Hematopoietic multipotent progenitor cell (in vitro differentiated cells): Measurements from ENCODE around the gene HES4. TPM values are rescaled to one million over a fixed set of nuclear protein-coding genes. Genes with fewer than 3 reads are reported as not detected.
"Not testable (repeated sequence)": the region's sequence is repeated elsewhere in the genome, so short reads cannot be mapped to it uniquely, and the experiment has no call there.

Source experiments
- DNase-seq, 3 donors: peaks; one replicate each; pipeline ENCODE4 v3.0.0-alpha.2; 2011 to 2015; ENCODE audit warnings: low read depth in 2 of 3, low spot score in 2 of 3
- total RNA-seq: library from RNA; depleted of rRNA; stranded (reverse); fragments of >200 nt; gene quantifications from one replicate; pipeline ENCODE4 v1.2.3, GENCODE V29; 2012

Gene HES4
- total RNA-seq, 1 donor = 4.8 TPM

GRCh38 chr1:1000357-1001056 lies 610 bp upstream of the HES4 start:
- DNase-seq = peak; percentile 73 to 82 (median 74)

GRCh38 chr1:998995-999724 lies 737 bp downstream of the HES4 start:
- DNase-seq = peak in 1 of 3 donors; percentile 50

DNA sequence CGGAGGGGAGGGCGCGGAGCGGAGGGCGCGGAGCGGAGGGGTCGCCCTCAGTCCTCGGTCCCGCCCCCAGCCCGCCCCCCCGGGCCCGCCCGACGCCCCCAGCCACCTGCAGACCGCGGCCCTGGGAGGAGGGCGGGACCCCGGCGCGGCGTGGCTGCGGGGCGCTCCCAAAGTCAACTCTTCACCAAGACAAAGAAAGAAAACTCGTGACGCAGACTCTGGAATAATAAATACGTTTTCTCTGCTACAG lies 1.2 kb downstream of the HES4 start:
- no peak for DNase-seq

GRCh38 chr1:997993-998744 lies 1.7 kb downstream of the HES4 start:
- DNase-seq = no peak

DNA sequence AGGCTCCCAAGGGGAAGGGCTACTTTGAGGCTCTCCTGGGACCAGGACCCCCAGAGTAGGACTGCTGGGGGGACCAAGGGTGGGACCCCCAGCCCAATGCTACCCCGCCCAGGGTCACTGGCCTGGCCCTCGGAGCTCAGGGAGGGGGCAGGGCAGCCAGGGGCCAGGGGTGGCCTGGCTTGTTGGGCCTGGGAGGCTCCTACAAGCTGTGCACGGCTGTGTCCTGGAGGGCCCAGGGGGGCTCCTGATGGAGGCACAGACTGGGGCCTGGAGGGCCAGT lies 2.2 kb downstream of the HES4 start:
- no peak for DNase-seq

- no peak for DNase-seq
Measured at GRCh38 chr1:996851-997712, 2.8 kb downstream of the HES4 start.

DNA sequence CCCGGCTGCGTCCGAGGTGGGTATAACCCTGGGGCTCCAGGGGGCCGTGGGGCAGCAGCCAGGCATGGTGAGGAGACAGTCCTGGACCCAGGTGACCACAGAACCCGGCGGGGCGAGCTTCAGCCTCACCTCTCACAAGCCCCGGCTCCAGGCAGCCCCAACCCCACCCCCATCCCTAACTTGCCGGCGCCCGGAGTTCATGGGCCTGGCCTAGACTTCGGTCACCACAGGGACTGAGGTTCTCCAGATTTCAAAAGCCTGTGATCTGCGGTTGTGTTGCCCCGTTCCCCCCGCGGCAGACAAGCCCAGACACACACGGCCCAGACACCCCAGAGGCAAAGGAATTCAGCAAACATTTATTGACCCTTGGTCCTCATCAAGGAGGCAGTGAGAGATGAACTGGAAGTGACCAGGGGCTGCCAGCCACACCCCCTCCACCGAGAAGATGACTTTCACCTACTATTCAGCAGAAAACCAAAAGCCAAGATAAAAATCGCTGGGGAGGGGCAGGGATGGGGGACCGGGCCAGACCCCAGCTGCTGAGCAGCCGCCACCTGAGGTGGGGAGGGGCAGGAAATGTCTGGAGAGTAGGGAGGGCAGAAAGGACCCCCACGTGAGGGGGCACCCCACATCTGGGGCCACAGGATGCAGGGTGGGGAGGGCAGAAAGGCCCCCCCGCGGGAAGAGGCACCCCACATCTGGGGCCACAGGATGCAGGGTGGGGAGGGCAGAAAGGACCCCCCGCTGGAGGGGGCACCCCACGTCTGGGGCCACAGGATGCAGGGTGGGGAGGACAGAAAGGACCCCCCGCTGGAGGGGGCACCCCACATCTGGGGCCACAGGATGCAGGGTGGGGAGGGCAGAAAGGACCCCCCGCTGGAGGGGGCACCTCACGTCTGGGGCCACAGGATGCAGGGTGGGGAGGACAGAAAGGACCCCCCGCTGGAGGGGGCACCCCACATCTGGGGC lies 3.9 kb downstream of the HES4 start:
- DNase-seq = peak in 1 of 3 donors; percentile 42

DNA sequence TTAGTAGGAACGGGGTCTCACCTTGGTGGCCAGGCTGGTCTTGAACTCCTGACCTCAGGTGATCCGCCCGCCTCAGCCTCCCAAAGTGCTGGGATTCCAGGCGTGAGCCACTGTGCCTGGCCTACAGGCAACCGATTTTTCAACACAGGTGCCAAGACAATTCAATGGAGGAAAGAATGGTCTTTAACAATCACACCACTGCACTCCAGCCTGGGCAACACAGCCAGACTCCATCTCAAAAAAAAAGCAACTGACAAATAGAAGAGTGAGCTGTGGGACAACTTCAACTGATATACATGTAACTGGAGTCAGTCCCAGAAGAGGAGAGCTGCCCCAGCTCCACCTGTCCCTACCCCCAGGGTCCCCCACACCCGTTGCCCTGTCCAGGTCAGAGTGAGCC lies 5.4 kb downstream of the HES4 start:
- not testable (repeated sequence) for DNase-seq

DNA sequence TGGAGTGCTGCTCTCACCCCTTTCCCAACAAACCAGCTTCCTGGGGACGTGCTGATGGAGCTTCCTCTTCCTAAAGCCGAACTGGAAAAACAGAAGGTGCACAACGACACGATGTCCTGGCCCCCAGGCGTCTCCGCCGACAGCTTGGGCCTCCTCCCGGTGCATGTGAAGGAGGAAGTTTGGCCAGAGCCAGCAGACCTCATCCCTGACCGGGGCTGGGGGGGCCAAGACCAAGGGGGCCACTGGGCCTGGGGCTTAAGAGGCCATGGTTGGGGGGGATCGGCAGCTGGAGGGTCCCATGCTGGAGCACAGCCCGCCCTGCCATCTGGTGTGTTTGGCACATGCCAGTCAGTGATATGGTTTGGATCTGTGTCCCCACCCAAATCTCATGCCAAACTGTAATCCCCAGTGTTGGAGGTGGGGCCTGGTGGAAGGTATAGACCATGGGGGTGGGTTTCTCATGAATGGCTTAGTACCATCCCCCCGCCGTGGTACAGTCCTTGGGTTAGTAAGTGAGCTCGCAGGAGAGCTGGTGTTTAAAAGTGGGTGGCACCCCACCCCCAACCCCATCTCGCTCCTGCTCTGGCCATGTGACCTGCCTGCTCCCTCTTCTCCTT lies 6.4 kb downstream of the HES4 start:
- no peak for DNase-seq

DNA sequence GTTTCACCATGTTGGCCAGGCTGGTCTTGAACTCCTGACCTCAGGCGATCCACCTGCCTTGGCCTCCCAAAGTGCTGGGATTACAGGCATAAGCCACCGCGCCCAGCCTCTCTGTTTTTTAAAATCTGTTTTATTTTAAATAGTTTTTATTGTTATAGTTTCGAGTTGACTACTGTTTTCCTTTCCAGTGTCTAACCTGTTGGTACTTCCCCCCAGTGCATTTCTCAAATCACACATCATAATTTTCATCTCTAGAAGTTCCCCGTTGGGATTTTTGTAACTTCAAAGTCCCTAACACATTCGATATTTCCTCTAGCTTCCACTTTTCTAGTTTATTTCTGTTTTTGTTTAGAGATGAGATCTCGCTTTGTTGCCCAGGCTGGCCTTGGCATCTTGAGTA lies 7.5 kb downstream of the HES4 start:
- DNase-seq = no peak

DNA sequence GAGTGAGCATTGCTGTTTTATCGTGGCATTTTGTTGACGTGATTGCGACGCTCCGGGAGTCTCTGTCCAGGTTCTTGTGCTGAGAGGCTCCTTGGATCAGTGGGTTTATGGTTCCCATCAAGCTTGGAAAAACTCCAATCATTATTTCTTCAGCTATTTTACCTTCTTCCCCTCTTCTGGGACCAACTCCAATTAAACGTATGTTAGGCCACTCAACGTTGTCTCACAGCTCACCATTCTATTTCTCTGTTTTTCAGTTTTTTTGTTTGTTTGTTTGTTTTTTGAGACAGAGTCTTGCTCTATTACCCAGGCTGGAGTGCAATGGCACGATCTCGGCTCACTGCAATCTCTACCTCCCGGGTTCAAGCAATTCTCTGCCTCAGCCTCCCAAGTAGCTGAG lies 8.0 kb downstream of the HES4 start:
- DNase-seq = no peak

GRCh38 chr1:991275-991674 lies 8.6 kb downstream of the HES4 start:
- not testable (repeated sequence) for DNase-seq

GRCh38 chr1:988061-988460 lies 11.8 kb downstream of the HES4 start:
- not testable (repeated sequence) for DNase-seq

GRCh38 chr1:985126-985525 lies 14.8 kb downstream of the HES4 start:
- DNase-seq = no peak

GRCh38 chr1:984476-984814 lies 15.5 kb downstream of the HES4 start:
- DNase-seq = no peak

- no peak for DNase-seq
Measured at GRCh38 chr1:983798-984475, 16.0 kb downstream of the HES4 start.

DNA sequence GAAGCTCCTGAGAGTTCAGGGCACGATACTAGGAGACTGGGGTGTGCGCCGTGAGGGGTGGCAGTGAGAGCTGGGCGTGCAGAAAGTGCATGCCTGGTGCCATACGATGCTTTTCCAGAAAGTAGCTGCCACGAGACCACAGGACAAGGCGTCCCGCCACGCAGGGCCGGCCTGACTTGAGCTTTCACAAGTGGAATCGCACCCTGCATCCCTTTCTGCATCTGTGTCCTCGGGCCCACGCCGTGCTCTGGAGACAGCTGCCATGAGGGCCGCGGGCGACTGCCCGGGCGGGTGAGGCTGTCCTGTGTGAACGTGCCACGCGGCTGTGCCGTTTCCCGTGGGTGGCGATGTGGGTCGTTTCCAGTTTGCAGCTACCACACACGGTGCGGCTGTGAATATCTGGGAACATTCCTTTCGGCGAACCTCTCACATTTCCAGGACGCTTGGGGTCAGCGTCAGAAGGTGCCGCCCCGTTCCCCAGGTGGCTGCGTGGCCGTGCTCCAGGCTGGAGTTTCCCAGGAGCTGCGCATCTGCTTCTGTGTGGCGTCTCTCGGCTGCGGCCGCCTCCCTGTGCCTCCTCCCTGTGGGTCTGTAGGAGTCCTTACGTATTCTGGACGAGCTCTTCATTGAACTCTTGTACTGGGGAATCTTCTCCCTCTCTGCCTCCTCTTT lies 17.0 kb downstream of the HES4 start:
- no peak for DNase-seq

DNA sequence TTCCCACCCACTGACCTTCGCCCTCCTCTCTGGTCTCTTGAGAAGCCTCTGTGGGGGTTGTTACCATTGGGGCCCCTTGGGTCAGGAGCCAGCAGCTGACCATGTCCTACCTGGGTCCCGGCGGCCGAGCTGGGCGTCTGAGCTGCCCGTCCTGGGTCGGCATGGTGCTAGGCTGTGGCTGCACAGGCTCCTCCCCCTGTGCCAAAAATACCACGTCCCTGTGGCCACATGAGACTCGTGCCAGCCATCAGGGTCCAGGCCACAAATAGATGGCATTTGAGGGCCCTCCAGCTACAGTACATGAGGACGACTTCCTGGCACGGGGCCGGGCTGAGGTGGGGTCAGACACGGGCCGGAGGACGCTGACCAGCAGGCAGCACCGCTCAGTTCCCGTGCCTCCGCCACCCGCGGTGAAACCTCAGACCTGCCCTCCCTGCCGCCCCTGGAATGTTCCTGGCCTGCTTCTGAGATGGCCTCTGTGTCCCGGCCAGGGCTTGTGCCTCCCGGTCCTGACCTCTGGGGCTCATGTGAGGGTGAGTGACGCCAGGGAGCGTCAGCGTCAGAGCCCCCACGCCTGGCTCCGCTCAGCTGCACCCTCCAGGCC lies 17.8 kb downstream of the HES4 start, which contains the start of gene PERM1:
TSS of gene PERM1 (minus strand) at position 139 of the 604 bp plus-strand sequence. CDS start 1,064 bp downstream, outside the sequence.
- no peak for DNase-seq
